Heart right ventricle (tissue), 16 donors: ENCODE data around the gene BDKRB1. TPM values are rescaled to one million over a fixed set of nuclear protein-coding genes. Genes with fewer than 3 reads are reported as not detected.

Source experiments
- ATAC-seq, 8 donors: fragments of 200-7000 bp; cut with Tn5 transposase; one replicate each; pipeline ENCODE4 v1.9.1; 2020; ENCODE audit warnings: mild to moderate bottlenecking in 8 of 8, moderate library complexity in 8 of 8, moderate number of reproducible peaks in 1 of 8
- DNase-seq, 2 donors: peaks; one replicate each; pipeline ENCODE4 v3.0.0-alpha.2; 2020
- H3K27ac ChIP-seq, 10 donors: fragments of 200-600 bp; sonication (generic) in 2 of 10; one replicate each; pipeline versions ENCODE4 v1.5.0 to v1.8.0; 2020 to 2022; ENCODE audit warnings: mild to moderate bottlenecking in 3 of 10
- H3K27me3 ChIP-seq, 7 donors: fragments of 200-600 bp; one replicate each; pipeline ENCODE4 v1.8.0; 2021 to 2022; ENCODE audit warnings: mild to moderate bottlenecking in 2 of 7
- H3K36me3 ChIP-seq, 9 donors: fragments of 200-600 bp; sonication (generic) in 1 of 9; one replicate each; pipeline versions ENCODE4 v1.5.0 to v1.8.0; 2020 to 2022; ENCODE audit warnings: mild to moderate bottlenecking in 2 of 9
- H3K4me1 ChIP-seq, 9 donors: fragments of 200-600 bp; sonication (generic) in 1 of 9; one replicate each; pipeline versions ENCODE4 v1.5.0 to v1.8.0; 2020 to 2022; ENCODE audit warnings: mild to moderate bottlenecking in 4 of 9
- H3K4me3 ChIP-seq, 10 donors: fragments of 200-600 bp; sonication (generic) in 2 of 10; one replicate each; pipeline versions ENCODE4 v1.5.0 to v1.8.0; 2020 to 2022; ENCODE audit warnings: mild to moderate bottlenecking in 7 of 10, moderate library complexity in 2 of 10
- H3K9me3 ChIP-seq, 11 donors: fragments of 200-600 bp in 10 of 11; sonication (generic) in 2 of 11; one replicate each; pipeline versions ENCODE4 v1.5.0 to v1.8.0; 2013 to 2022; ENCODE audit warnings: mild to moderate bottlenecking in 2 of 11, control low read depth in 1 of 11, moderate library complexity in 1 of 11
- WGBS, 2 donors: extraction: QIAGEN DNeasy Blood & Tissue Kit; methylation state at CpG; one replicate each; pipeline ENCODE4 v1.1.7; 2013; ENCODE audit warnings: inconsistent platforms in 1 of 2; 5-methylcytosine and 5-hydroxymethylcytosine counted together
- intact Hi-C, 10 donors: fragments of 100-400 bp; cut with DNase I; formaldehyde crosslinking; loops; one replicate each; pipeline versions ENCODE4 v1.11.1 to v1.14.2; 2022
- polyA plus RNA-seq, 2 donors: library from polyadenylated mRNA; stranded (reverse); fragments of 200-250 nt; gene quantifications; one replicate each; pipeline ENCODE4 v1.2.3, GENCODE V29; 2013
- total RNA-seq, 10 donors: library from RNA; stranded (reverse); fragmentation: NEBNext Ultra II Directional in 3 of 10; extraction: Animal tissue kit (Norgen Biotek cat#: 25700) in 3 of 10; gene quantifications; one replicate each; pipeline versions ENCODE4 v1.2.1 to v1.2.4, GENCODE V29; 2021 to 2023
- TF ChIP-seq, protein P1 (sequence below), 9 donors: fragments of 200-600 bp; sonication (generic) in 2 of 9; IDR thresholded peaks; one replicate each; pipeline versions ENCODE4 v1.5.0 to v1.8.0; 2021 to 2022; ENCODE audit warnings: antibody characterized with exemption in 9 of 9, mild to moderate bottlenecking in 5 of 9, moderate library complexity in 1 of 9
- donor health status: Arrhythmogenic right ventricular cardiomyopathy.
- donor health status: ischemic (EF 13 %, LVEDD 7.1; RV severe dilation, severe dysfunction).
- donor health status: healthy with polysubstance abuse.
- donor health status: DM: no; HTN: yes; CAD: no.
- donor health status: DM: no; HTN: no; CAD: no.
- donor health status: ischemic (EF 25% LVEDD 6.9; RV normal size, moderate dysfunction).
- donor health status: ischemic (EF 25% LVEDD 5.7; RV mildly dilated, moderate dysfunction).
- donor health status: healthy.
- donor health status: DM: yes; HTN: yes; CAD: no.
- donor health status: Ischemic cardiomyopathy.
- donor health status: ischemic (EF 35%, LVEDD 5.7; RV mildly dilated, moderate dysfunction).
- donor health status: nonischemic (EF 11% LVEDD 7.7; RV severe dilation, severe dysfunction).
- donor health status: DM: yes; HTN: yes; CAD: no.
- donor health status: PGD.
- donor health status: ischemic (EF 29% LVEDD 5.4; RV normal size, mild dysfunction).
- donor health status: nonischemic (EF 23%, LVEDD 6.1; RV moderate dilation, normal function).

The BDKRB1 gene
- total and polyA plus RNA-seq, 12 donors, result 0.09 to 0.66 (median 0.39) TPM; not detected in 9

DNA sequence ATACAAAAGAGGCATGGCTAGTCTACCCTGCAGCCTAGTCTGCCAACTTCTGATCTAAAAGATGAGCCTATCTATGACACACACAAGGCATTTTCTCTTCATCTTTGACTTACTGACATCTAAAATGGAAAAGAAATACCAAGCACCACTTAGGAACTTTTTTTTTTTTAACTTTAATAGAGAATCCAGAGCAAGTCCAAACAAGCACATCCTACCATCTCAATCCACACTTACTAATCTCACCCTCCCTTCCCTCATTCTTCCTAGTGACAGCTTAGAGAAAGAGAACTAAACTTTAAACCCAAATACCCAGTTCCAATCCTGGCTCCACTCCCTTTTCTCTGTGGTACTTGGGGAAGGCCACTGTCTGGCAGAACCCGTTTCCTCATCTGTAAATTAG, 31.8 kb downstream of the BDKRB1 start:
- Histone ChIP-seq H3K36me3 (peaks cover 0 to 99% (median 21%) of the 10 kb centered on the region in 9 donors), H3K4me3 (no peak overlapping the region), H3K27me3 (no peaks in the 10 kb centered on the region), H3K9me3 (no peaks in the 10 kb centered on the region), H3K4me1 (peaks cover 0 to 4% (median 0%) of the 10 kb centered on the region in 9 donors), H3K27ac (no peak overlapping the region)
- TF ChIP-seq, protein P1, sequence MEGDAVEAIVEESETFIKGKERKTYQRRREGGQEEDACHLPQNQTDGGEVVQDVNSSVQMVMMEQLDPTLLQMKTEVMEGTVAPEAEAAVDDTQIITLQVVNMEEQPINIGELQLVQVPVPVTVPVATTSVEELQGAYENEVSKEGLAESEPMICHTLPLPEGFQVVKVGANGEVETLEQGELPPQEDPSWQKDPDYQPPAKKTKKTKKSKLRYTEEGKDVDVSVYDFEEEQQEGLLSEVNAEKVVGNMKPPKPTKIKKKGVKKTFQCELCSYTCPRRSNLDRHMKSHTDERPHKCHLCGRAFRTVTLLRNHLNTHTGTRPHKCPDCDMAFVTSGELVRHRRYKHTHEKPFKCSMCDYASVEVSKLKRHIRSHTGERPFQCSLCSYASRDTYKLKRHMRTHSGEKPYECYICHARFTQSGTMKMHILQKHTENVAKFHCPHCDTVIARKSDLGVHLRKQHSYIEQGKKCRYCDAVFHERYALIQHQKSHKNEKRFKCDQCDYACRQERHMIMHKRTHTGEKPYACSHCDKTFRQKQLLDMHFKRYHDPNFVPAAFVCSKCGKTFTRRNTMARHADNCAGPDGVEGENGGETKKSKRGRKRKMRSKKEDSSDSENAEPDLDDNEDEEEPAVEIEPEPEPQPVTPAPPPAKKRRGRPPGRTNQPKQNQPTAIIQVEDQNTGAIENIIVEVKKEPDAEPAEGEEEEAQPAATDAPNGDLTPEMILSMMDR (IDR thresholded peaks at IDR 0.05), result no peak
- no peak for DNase-seq
- WGBS, 2 donors, result 96 to 98% methylated on average over 1 of the region's 1 CpG
- intact Hi-C loops, result no loop called here
- no peak for ATAC-seq

DNA sequence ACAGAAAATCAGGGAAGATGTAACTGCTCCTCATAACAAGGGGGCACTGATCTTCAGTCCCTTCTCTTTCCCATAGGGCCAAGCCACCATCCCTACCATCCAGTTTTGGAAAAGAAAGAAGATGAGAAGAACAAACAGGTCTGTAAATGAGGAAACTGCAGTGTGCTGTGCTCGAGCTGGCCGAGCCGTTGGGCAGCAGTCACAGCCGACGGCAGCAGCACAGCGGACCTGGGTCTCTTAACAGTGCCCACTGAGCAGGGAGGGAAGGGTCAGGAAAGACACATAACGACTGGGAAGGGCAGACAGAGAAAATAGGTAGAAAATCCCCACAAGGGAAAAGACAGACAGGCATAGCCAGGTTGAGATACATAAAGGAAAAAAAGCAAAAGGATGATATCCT, 38.2 kb downstream of the BDKRB1 start:
- Histone ChIP-seq H3K4me3 (no peak overlapping the region), H3K4me1 (no peaks in the 10 kb centered on the region), H3K27me3 (no peaks in the 10 kb centered on the region), H3K27ac (no peak overlapping the region), H3K36me3 (peaks cover 0 to 78% (median 27%) of the 10 kb centered on the region in 9 donors), H3K9me3 (no peaks in the 10 kb centered on the region)
- intact Hi-C loops, result loop anchor here in 2 of 10 donors (2.0 to 10.0 kb wide), 2 partner anchors 131 kb away; no protein-coding TSS in a partner anchor
- WGBS, 2 donors, result 88% methylated on average over 7 of the region's 7 CpGs
- TF ChIP-seq, protein P1 (IDR thresholded peaks at IDR 0.05), result no peak
- DNase-seq, result no peak
- ATAC-seq, result no peak

DNA sequence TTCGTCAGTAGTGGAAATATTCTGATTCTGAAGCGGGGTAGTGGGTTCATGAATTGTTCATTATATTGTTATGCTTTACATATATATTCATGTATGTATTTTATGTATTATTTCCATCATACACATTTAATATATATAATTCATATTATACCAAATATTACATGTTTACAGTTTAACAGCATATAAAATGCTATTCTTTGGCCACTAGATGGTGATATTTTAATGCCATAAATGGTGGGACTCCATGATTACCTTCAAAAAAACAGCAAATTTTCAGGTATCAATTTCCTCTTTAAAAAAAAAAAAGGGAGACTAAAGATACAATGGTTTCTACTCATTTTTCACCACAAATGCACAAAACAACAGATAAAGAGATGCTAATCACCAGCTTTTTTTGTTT, 41.0 kb downstream of the BDKRB1 start:
- WGBS, 2 donors, result 96 to 97% methylated on average over 2 of the region's 2 CpGs
- TF ChIP-seq, protein P1 (IDR thresholded peaks at IDR 0.05), result peak; percentile 14 to 68 (median 57)
- ATAC-seq (no peak), DNase-seq (no peak)
- Histone ChIP-seq H3K4me3 (no peak overlapping the region), H3K9me3 (no peaks in the 10 kb centered on the region), H3K36me3 (peaks cover 0 to 78% (median 26%) of the 10 kb centered on the region in 9 donors), H3K27me3 (no peaks in the 10 kb centered on the region), H3K27ac (no peak overlapping the region), H3K4me1 (no peaks in the 10 kb centered on the region)
- intact Hi-C loops, result loop anchor here in 7 of 10 donors (5.0 to 10.0 kb wide), 2 partner anchors 125 to 128 kb away; no protein-coding TSS in a partner anchor

DNA sequence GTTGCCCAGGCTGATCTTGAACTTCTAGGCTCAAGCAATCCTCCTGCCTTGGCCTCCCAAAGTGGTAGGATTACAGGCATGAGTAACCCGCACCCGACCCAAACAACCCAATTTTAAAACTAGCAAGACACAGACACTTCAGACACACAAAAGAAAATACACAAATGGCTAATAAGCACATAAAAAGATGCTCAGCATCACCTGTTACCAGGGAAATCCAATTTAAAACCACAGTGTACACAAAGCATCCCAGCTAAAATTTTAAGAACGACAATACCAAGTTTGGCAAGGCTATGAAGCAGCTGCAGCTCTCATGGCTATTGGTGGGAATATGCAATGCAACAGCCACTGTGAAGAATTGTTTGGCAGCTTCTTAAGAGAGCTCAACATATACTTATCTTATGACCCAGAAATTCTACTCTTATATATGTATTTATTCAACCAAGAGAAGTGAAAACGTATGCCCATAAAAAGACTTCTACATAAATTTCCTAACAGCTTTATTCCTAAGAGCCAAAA, 42.0 kb downstream of the BDKRB1 start:
- no peak overlapping the region for H3K27ac ChIP-seq
- no peak for DNase-seq
- H3K4me1 ChIP-seq, result no peaks in the 10 kb centered on the region
- H3K4me3 ChIP-seq, result no peak overlapping the region
- intact Hi-C loops, result loop anchor here in 7 of 10 donors (5.0 to 10.0 kb wide), 2 partner anchors 124 to 127 kb away; no protein-coding TSS in a partner anchor
- 94 to 97% methylated on average over 4 of the region's 4 CpGs for WGBS, 2 donors
- H3K27me3 ChIP-seq, result no peaks in the 10 kb centered on the region
- peaks cover 0 to 78% (median 24%) of the 10 kb centered on the region in 9 donors for H3K36me3 ChIP-seq
- TF ChIP-seq, protein P1 (IDR thresholded peaks at IDR 0.05), result no peak
- H3K9me3 ChIP-seq, result no peaks in the 10 kb centered on the region
- no peak for ATAC-seq
